RCC 7860 (cell line): ENCODE results near the gene SPDYE18.
A peak's percentile ranks its signal among the peaks of the same experiment; 100 is the strongest.
"Not testable (repeated sequence)": the region's sequence is repeated elsewhere in the genome, so short reads cannot be mapped to it uniquely, and the experiment has no call there.

Source experiments
- DNase-seq: peaks from one replicate; pipeline ENCODE4 v3.0.0-alpha.2; 2015; ENCODE audit warnings: low spot score
- FAIRE-seq: peaks from 2 replicates; lab custom pipeline; 2012; peaks lifted over from hg19 to GRCh38; lab: Jason Lieb, UNC

SPDYE18 gene

GRCh38 chr7:77006127-77007110 lies 55.9 kb downstream of the SPDYE18 start:
- DNase-seq, result not testable (repeated sequence)
- FAIRE-seq, result peak; percentile 84

GRCh38 chr7:77005461-77006057 lies 56.8 kb downstream of the SPDYE18 start:
- not testable (repeated sequence) for FAIRE-seq, DNase-seq

GRCh38 chr7:77004151-77004550 lies 58.2 kb downstream of the SPDYE18 start:
- DNase-seq, FAIRE-seq: not testable (repeated sequence)

- not testable (repeated sequence) for DNase-seq, FAIRE-seq
Measured at GRCh38 chr7:77003241-77003640, 59.1 kb downstream of the SPDYE18 start.

- not testable (repeated sequence) for FAIRE-seq, DNase-seq
Measured at GRCh38 chr7:77002678-77003233, 59.6 kb downstream of the SPDYE18 start.

GRCh38 chr7:77002104-77002503 lies 60.3 kb downstream of the SPDYE18 start:
- not testable (repeated sequence) for FAIRE-seq, DNase-seq
